ENCODE measurements around the gene ZBTB32.
A peak's percentile ranks its signal among the peaks of the same experiment; 100 is the strongest.

The ZBTB32 gene

GRCh38 chr19:35738021-35738886 lies 33.9 kb downstream of the ZBTB32 start:
- DNase-seq, result no peak

- no peak for DNase-seq
These were observed 34.5 kb downstream of the ZBTB32 start for GRCh38 chr19:35738887-35739229.

GRCh38 chr19:35739275-35740107 lies 35.1 kb downstream of the ZBTB32 start:
- no peak for DNase-seq

- no peak for DNase-seq
These were observed 35.7 kb downstream of the ZBTB32 start for GRCh38 chr19:35740108-35740422.

GRCh38 chr19:35740423-35741202 lies 36.3 kb downstream of the ZBTB32 start:
- peak; percentile 100 for DNase-seq

- DNase-seq, result no peak
These were observed 36.8 kb downstream of the ZBTB32 start for GRCh38 chr19:35741203-35741515.

- peak; percentile 86 for DNase-seq
These were observed 37.9 kb downstream of the ZBTB32 start, which contains the start of gene IGFLR1 for GRCh38 chr19:35742121-35742724. Gene IGFLR1, minus strand, starts transcription at chr19:35742452. Its CDS starts 1,272 bp downstream, at chr19:35741180.

- DNase-seq, result no peak
These were observed 39.5 kb downstream of the ZBTB32 start for GRCh38 chr19:35743640-35744429.

- peak; percentile 99 for DNase-seq
These were observed 40.3 kb downstream of the ZBTB32 start for GRCh38 chr19:35744430-35745327.

- peak; percentile 100 for DNase-seq
These were observed 41.1 kb downstream of the ZBTB32 start, which contains the start of the genes PSENEN and U2AF1L4 for GRCh38 chr19:35745328-35746086. Gene PSENEN, plus strand, starts transcription at chr19:35745651. Its CDS starts 280 bp downstream, at chr19:35745931. Gene U2AF1L4, minus strand, starts transcription at chr19:35745418. Its CDS starts 27 bp downstream, at chr19:35745391.

- no peak for DNase-seq
These were observed 41.7 kb downstream of the ZBTB32 start for GRCh38 chr19:35746087-35746462.

GRCh38 chr19:35746531-35746930 lies 42.2 kb downstream of the ZBTB32 start:
- DNase-seq, result no peak

GRCh38 chr19:35748106-35749020 lies 44.0 kb downstream of the ZBTB32 start, which contains the start of gene LIN37:
Gene LIN37, plus strand, starts transcription at chr19:35748576. Its CDS starts 149 bp downstream, at chr19:35748725.
- DNase-seq, result peak; percentile 100

GRCh38 chr19:35750167-35750566 lies 45.8 kb downstream of the ZBTB32 start:
- no peak for DNase-seq

GRCh38 chr19:35751839-35752745 lies 47.7 kb downstream of the ZBTB32 start:
- no peak for DNase-seq

GRCh38 chr19:35752746-35753350 lies 48.5 kb downstream of the ZBTB32 start:
- no peak for DNase-seq

All from hematopoietic multipotent progenitor cell treated with erythropoietin and hydrocortisone succinate and interleukin-3 and kit ligand, for 4 days (in vitro differentiated cells).